Daoy (cell line): ENCODE data around the gene MOB3B. TPM values are rescaled to one million over a fixed set of nuclear protein-coding genes. Genes with fewer than 3 reads are reported as not detected.
"Not testable (repeated sequence)": the region's sequence is repeated elsewhere in the genome, so short reads cannot be mapped to it uniquely, and the experiment has no call there.

Experiments used
- DNase-seq: peaks from one replicate; pipeline ENCODE4 v3.0.0-alpha.2; 2015; ENCODE audit warnings: low read depth
- total RNA-seq: library from RNA; depleted of rRNA; stranded (reverse); fragments of >200 nt; shearing (Covaris generic); gene quantifications from 2 replicates; pipeline ENCODE4 v1.2.3, GENCODE V29; 2014

MOB3B gene
- total RNA-seq, 1 experiment from 2014 or later: 0.91 TPM

- no peak for DNase-seq
These were observed 52.6 kb downstream of the MOB3B start for GRCh38 chr9:27476870-27477515.

- DNase-seq: no peak
These were observed 54.5 kb downstream of the MOB3B start for GRCh38 chr9:27475057-27475595.

GRCh38 chr9:27474305-27474704 is 55.3 kb downstream of the MOB3B start:
- DNase-seq: no peak

- DNase-seq: no peak
These were observed 56.5 kb downstream of the MOB3B start for GRCh38 chr9:27473111-27473529.

DNA sequence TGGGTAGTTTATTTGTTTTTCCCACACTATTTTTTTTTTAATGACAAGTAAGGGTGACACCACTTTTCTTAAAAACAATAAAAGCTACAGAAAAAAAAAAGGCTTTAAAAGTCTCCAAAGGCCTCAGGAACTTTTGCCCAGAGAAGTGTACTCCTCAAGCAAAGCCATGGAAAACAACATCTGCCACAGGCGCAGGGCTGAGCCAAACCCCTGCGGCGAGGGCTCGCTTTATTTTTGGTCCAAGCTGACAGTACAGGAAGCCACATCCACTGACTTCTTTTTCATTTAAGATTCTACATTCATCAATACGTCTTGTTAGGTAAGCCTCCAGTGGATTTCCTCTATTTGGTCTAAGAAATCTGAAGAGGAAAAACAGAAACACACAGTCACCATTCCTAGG is 57.4 kb downstream of the MOB3B start:
- DNase-seq: no peak

- no peak for DNase-seq
These were observed 57.8 kb downstream of the MOB3B start for GRCh38 chr9:27471789-27472188.

DNA sequence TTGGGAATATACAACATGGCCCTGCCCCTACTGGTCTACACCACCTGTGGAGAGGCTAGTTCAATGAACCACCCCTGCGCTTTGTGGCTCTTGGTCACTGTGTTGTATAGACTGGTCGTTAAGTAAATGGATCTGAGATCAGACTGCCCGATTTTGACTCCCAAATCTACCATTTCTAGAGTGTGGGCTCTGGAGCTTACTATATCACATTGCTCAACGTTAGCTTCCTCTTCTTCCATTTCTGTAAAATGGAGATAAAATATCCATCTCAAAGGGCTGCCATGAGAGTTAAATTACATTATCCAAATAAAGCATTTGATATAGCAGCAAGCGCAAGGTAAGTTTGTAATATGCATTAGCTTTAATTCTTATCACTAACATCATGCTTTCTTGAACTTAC is 58.2 kb downstream of the MOB3B start:
- DNase-seq: no peak

GRCh38 chr9:27470291-27470856 is 59.2 kb downstream of the MOB3B start:
- no peak for DNase-seq

- no peak for DNase-seq
These were observed 60.1 kb downstream of the MOB3B start for GRCh38 chr9:27469550-27469949.

DNA sequence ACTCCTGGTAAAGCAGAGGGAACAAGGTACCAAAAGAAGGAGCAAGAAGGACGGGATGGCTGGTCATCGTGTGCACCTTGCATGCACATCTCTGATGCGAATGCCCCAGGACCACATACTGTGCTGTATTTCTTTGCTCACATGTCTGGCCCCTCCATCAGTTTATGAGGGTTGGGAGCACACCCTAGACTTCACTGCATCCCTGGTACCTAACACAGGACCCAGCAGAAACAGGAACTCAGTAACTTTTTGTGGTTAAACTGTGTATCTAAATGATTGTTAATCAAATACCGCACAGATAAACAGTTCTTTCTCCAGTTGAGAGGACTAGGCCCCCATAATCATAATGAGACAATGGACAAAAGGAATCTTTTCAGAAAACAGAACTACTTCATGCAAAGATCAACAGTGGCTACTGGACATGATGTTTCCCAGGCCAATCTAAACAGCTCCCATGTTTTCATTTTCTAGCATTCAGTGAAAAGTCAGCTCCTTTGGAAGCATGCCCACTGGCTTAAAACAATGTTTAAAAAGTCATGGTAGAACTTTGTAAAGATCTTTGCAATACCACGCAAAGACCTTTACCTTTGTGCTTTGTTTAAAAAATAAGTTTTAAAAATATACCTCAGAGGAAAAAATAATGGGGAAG is 61.0 kb downstream of the MOB3B start:
- no peak for DNase-seq

DNA sequence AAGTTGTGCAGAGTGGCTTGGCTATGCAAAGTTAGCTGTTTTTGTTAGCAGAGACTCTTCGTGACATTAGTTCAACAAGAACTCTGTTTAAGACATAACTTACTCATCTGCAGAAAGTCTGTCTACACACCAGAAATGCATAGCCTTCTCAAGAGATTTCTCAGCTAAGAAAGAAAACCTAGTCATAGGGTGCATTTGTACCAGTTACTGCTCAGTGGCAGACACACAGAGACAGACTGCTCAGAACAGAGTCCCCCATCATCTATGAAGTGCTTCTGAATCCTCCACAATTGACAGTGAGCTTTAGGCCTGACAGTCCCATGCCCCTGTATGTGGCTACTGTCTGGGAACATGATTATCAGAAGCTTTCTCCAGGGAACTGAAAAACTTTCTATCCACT is 61.6 kb downstream of the MOB3B start:
- DNase-seq: no peak

GRCh38 chr9:27467486-27467885 is 62.1 kb downstream of the MOB3B start:
- DNase-seq: peak; percentile 20

- not testable (repeated sequence) for DNase-seq
These were observed 63.1 kb downstream of the MOB3B start for GRCh38 chr9:27466516-27466915.

GRCh38 chr9:27464950-27465349 is 64.7 kb downstream of the MOB3B start:
- DNase-seq: not testable (repeated sequence)

GRCh38 chr9:27462846-27463245 is 66.8 kb downstream of the MOB3B start:
- no peak for DNase-seq

DNA sequence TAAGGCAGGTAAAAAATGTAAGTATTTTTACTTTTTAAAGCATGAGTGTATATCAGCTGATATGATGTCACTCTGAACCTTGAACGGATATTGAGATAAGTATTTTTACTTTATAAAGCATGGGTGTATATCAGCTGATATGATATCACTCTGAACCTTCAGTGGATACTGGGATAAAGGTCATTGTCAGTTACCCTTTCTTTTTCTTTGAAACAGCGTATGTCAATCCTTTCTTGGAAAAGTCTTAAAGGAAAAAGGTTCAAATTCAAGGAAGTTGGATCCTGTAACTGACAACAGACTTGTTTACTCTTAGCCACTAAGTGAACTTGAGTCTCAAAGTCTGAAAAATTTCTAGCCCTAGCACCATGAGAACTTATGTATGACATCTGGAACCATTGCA is 67.2 kb downstream of the MOB3B start:
- DNase-seq: no peak

- DNase-seq: peak; percentile 61
These were observed 69.2 kb downstream of the MOB3B start for GRCh38 chr9:27460226-27461023.

DNA sequence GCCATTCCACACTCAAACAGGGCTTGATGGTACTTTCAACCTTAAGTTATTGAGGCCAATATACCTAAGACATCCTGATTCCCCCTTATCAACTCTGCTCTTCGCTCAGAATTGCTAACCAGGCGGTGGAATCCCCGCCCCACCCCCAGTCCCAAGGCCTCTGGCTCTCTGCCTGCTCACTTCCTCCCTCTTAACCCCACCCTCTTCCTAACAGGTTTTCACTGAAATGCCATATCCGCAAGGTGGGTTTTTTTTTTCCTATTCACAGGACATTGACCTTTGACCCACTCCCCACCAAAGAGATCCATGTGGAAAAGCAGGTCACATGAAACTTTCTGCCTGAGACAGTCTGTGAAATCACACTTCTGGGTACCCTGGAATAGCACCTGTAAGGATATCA is 72.2 kb downstream of the MOB3B start:
- DNase-seq: no peak

GRCh38 chr9:27453860-27454553 is 75.6 kb downstream of the MOB3B start:
- no peak for DNase-seq

DNA sequence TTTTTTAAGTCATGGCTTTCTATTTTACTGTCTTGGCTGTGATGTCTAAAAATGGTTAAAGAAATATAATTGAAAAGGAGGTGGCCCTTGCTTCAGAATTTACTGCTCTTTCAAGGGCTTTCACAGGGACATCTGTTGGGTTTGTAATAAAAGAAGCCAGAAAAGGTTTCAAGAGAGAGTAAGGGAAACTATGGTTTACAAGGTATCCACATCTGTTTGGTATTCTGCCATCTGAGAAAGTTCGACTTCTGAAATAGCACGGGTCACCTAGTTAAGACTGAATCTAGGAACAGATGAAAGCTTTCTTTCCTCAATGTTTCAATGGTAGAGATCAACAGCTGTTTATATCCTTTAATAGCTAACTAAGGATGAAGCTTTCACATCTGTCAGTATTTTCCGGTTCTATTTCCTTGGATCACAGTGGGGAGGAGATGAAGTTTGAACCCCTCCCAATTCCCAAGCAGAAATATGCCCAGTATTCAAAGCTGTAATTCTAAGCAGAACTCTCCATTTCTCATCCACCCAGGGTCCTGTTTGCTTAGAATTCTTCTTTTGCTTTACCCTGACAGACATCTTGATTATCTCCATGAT is 78.3 kb downstream of the MOB3B start:
- DNase-seq: no peak

DNA sequence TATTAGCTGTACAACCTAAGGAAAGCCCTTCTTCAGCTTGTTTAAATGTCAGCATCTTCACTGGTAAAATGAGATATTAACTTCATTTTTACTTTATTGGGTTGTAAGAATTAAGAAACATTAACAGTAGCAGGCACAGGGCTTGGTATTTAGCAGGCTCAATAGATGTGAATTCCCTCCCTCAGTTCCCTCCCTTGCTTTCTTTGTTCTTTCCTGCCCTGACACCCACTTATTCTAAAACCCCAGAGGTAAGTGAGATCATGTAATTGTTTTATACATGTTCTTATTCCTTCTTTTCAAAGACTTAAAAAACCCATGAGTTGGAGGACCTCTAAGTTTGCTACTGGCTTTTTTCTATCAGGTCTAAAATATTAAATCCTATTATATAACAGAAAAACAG is 78.9 kb downstream of the MOB3B start:
- DNase-seq: no peak
